ENCODE measurements around the gene PCDHGC4.

Gene PCDHGC4

GRCh38 chr5:141528291-141528984, 43.6 kb downstream of the PCDHGC4 start:
- DNase-seq (ENCODE audit: low read depth in 1 of 2, low spot score in 1 of 2): no peak

GRCh38 chr5:141529002-141529401, 44.2 kb downstream of the PCDHGC4 start:
- no peak for DNase-seq (ENCODE audit: low read depth in 1 of 2, low spot score in 1 of 2)

GRCh38 chr5:141529873-141530272, 45.0 kb downstream of the PCDHGC4 start:
- DNase-seq (ENCODE audit: low read depth in 1 of 2, low spot score in 1 of 2): no peak

- no peak for DNase-seq (ENCODE audit: low read depth in 1 of 2, low spot score in 1 of 2)
Measured at GRCh38 chr5:141532726-141533125, 47.9 kb downstream of the PCDHGC4 start.

- no peak for DNase-seq (ENCODE audit: low read depth in 1 of 2, low spot score in 1 of 2)
Measured at GRCh38 chr5:141533897-141534296, 49.1 kb downstream of the PCDHGC4 start.

- no peak for DNase-seq (ENCODE audit: low read depth in 1 of 2, low spot score in 1 of 2)
Measured at GRCh38 chr5:141534492-141535213, 49.8 kb downstream of the PCDHGC4 start.

Measured in activated T-helper 1 cell treated with anti-CD3 and anti-CD28 coated beads, Interleukin-2, amount 50 U/mL, for 16 hours (primary cell).